ENCODE data around the gene XKR7. TPM values are rescaled to one million over a fixed set of nuclear protein-coding genes. Genes with fewer than 3 reads are reported as not detected.

Gene XKR7
- total RNA-seq, 1 donor from 2014 or later = 4.9 TPM

GRCh38 chr20:31992086-31992485 lies 24.1 kb downstream of the XKR7 start:
- no peak for DNase-seq (ENCODE audit: low read depth, low spot score)
- Mint-ChIP-seq H3K4me1 (no peaks in the 10 kb centered on the region), H3K27me3 (ENCODE audit: low read depth) (peaks cover 63% of the 10 kb centered on the region), H3K9me3 (no peaks in the 10 kb centered on the region), H3K27ac (ENCODE audit: unreplicated experiment) (no peak overlapping the region), H3K4me3 (no peak overlapping the region), H3K36me3 (ENCODE audit: low read depth) (no peaks in the 10 kb centered on the region)
- no peak for TF ChIP-seq CTCF (conservative IDR thresholded peaks at IDR 0.05)

GRCh38 chr20:31996996-31997395 lies 29.0 kb downstream of the XKR7 start:
- Mint-ChIP-seq H3K27ac (ENCODE audit: unreplicated experiment) (no peak overlapping the region), H3K9me3 (no peaks in the 10 kb centered on the region)
- DNase-seq (ENCODE audit: low read depth, low spot score) = no peak

GRCh38 chr20:31998246-31998645 lies 30.3 kb downstream of the XKR7 start:
- Mint-ChIP-seq H3K36me3 (ENCODE audit: low read depth) (no peaks in the 10 kb centered on the region), H3K4me3 (no peak overlapping the region), H3K27me3 (ENCODE audit: low read depth) (peaks cover 60% of the 10 kb centered on the region), H3K4me1 (no peaks in the 10 kb centered on the region), H3K27ac (ENCODE audit: unreplicated experiment) (no peak overlapping the region), H3K9me3 (no peaks in the 10 kb centered on the region)
- no peak for DNase-seq (ENCODE audit: low read depth, low spot score)
- no peak for TF ChIP-seq CTCF (conservative IDR thresholded peaks at IDR 0.05)

More at GRCh38 chr20:31996996-31997395, 29.0 kb downstream of the XKR7 start:
- Mint-ChIP-seq H3K4me3 (no peak overlapping the region), H3K27me3 (ENCODE audit: low read depth) (peaks cover 69% of the 10 kb centered on the region), H3K36me3 (ENCODE audit: low read depth) (no peaks in the 10 kb centered on the region), H3K4me1 (no peaks in the 10 kb centered on the region)
- TF ChIP-seq CTCF (conservative IDR thresholded peaks at IDR 0.05) = no peak

GRCh38 chr20:32003325-32003724 lies 35.4 kb downstream of the XKR7 start:
- Mint-ChIP-seq H3K4me3 (no peak overlapping the region), H3K27me3 (ENCODE audit: low read depth) (peaks cover 15% of the 10 kb centered on the region), H3K4me1 (peaks cover 10% of the 10 kb centered on the region), H3K9me3 (no peaks in the 10 kb centered on the region), H3K36me3 (ENCODE audit: low read depth) (no peaks in the 10 kb centered on the region), H3K27ac (ENCODE audit: unreplicated experiment) (no peak overlapping the region)
- no peak for DNase-seq (ENCODE audit: low read depth, low spot score)
- no peak for TF ChIP-seq CTCF (conservative IDR thresholded peaks at IDR 0.05)

- TF ChIP-seq CTCF (conservative IDR thresholded peaks at IDR 0.05) = no peak
- DNase-seq (ENCODE audit: low read depth, low spot score) = no peak
- Mint-ChIP-seq H3K4me3 (no peak overlapping the region), H3K9me3 (no peaks in the 10 kb centered on the region), H3K27ac (ENCODE audit: unreplicated experiment) (no peak overlapping the region), H3K4me1 (peaks cover 10% of the 10 kb centered on the region), H3K27me3 (ENCODE audit: low read depth) (peaks cover 10% of the 10 kb centered on the region), H3K36me3 (ENCODE audit: low read depth) (no peaks in the 10 kb centered on the region)
Measured at GRCh38 chr20:32004963-32005362, 37.0 kb downstream of the XKR7 start.

GRCh38 chr20:32006053-32006452 lies 38.1 kb downstream of the XKR7 start:
- no peak for TF ChIP-seq CTCF (conservative IDR thresholded peaks at IDR 0.05)
- no peak overlapping the region for H3K27ac Mint-ChIP-seq (ENCODE audit: unreplicated experiment)

More at GRCh38 chr20:32006053-32006452, 38.1 kb downstream of the XKR7 start:
- no peak for DNase-seq (ENCODE audit: low read depth, low spot score)
- H3K36me3 Mint-ChIP-seq (ENCODE audit: low read depth) = no peaks in the 10 kb centered on the region
- H3K4me3 Mint-ChIP-seq = no peak overlapping the region
- H3K9me3 Mint-ChIP-seq = no peaks in the 10 kb centered on the region
- H3K27me3 Mint-ChIP-seq (ENCODE audit: low read depth) = peaks cover 11% of the 10 kb centered on the region
- H3K4me1 Mint-ChIP-seq = peaks cover 10% of the 10 kb centered on the region
